Tibial nerve (tissue), 4 donors: ENCODE measurements around the gene EDN1.

ENCODE experiments used
- CTCF ChIP-seq, 5 experiments: fragments of 200-600 bp in 3 of 5; fragments of 450-650 bp in 2 of 5; sonication (generic) in 3 of 5; IDR thresholded peaks; one replicate each; pipeline ENCODE4 v1.5.1; 2016 to 2019; ENCODE audit warnings: antibody characterized with exemption in 5 of 5, mild to moderate bottlenecking in 3 of 5, moderate library complexity in 2 of 5
- EP300 ChIP-seq, 2 donors: sonication (generic); formaldehyde crosslinking; IDR thresholded peaks; one replicate each; pipeline ENCODE4 v1.6.1; 2017; ENCODE audit warnings: antibody characterized with exemption in 2 of 2, mild to moderate bottlenecking in 1 of 2
- POLR2A ChIP-seq, 2 donors: fragments of 450-650 bp; IDR thresholded peaks; one replicate each; pipeline ENCODE4 v1.6.1; 2017; ENCODE audit warnings: antibody characterized with exemption in 2 of 2, mild to moderate bottlenecking in 2 of 2, moderate library complexity in 2 of 2

DNA sequence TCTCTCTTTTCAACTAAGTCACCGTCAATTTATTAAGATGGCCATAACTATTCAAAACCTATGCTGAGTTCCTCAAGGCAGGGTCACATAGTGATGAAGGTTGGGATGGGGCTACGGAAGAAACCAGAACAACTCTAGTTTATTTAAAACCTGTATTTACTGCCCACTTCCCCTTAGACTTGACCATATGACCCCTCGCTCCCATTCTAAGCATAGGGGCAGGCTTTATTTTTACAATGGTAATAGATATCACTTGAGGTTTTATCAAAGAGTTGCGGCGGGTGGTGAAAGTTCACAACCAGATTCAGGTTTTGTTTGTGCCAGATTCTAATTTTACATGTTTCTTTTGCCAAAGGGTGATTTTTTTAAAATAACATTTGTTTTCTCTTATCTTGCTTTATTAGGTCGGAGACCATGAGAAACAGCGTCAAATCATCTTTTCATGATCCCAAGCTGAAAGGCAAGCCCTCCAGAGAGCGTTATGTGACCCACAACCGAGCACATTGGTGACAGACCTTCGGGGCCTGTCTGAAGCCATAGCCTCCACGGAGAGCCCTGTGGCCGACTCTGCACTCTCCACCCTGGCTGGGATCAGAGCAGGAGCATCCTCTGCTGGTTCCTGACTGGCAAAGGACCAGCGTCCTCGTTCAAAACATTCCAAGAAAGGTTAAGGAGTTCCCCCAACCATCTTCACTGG is 5.5 kb downstream of the EDN1 start:
- TF ChIP-seq CTCF (IDR thresholded peaks at IDR 0.05) (no peak), POLR2A (IDR thresholded peaks at IDR 0.05) (no peak), EP300 (IDR thresholded peaks at IDR 0.05) (no peak)
